ENCODE results near the gene CARNS1.
"Not testable (repeated sequence)": the region's sequence is repeated elsewhere in the genome, so short reads cannot be mapped to it uniquely, and the experiment has no call there.

Gene CARNS1

DNA sequence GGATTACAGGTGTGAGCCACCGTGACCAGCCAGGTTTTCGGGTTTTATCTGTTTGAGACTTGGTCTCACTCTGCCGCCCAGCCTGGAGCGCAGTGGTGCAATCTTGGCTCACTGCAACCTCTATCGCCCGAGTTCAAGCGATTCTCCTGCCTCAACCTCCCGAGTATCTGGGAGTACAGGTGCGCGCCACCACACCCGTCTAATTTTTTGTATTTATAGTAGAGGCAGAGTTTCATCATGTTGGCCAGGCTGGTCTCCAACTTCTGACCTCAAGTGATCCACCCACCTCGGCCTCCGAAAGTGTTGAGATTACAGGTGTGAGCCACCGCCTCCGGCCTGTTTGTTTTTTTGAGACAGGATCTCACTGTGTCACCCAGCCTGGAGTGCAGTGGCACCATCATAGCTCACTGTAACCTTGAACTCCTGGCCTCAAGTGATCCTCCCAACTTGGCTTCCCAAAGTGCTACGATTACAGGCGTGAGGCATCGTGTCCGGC is 11.9 kb downstream of the CARNS1 start:
- not testable (repeated sequence) for DNase-seq (ENCODE audit: low read depth in 1 of 2, low spot score in 1 of 2)

DNA sequence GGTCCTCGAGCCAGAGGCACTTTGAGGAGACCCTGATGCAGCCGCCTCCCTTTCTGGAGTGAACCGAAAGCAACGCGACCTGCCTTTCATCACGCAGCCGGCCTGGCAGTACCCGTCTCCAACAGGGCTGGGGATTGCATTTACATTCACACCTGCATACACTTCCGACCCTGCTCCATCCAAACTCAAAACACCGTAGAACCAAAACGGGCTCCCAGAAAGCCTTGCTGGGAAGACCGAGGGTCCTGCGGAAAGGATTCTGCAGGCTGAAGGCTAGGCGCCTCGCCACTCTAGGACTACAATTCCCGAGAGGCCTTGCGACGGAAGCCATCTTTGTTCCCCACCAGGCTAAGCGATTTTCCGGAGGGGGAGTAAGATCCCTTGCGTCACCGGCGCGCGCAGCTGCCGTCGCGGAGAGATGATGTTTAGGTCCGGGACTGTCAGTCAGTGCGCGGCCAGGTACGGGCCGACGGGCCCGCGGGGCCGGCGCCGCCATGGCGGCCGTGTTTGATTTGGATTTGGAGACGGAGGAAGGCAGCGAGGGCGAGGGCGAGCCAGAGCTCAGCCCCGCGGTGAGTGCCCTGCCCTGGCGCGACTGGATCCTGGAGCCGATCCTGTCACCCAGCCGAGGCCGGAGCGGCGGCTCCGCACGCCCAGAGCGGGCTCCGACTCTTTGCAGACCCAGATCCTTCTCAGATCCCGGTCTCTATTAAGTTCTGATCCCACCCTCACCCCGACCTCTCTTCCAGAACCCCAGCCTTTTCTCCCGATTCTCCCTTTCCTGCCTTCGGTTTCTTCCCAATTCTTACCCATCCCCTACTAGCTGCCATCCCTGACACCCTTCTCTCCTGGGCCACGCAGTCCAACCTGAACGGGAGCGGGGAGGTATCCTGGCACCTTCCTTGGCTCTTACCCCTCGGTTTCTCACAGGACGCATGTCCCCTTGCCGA is 12.8 kb downstream of the CARNS1 start, which contains the start of gene RPS6KB2:
TSS of gene RPS6KB2 (plus strand) at position 443 of the 950 bp plus-strand sequence. CDS start at position 495, 52 bp downstream.
- peak; percentile 98 to 99 for DNase-seq (ENCODE audit: low read depth in 1 of 2, low spot score in 1 of 2)

DNA sequence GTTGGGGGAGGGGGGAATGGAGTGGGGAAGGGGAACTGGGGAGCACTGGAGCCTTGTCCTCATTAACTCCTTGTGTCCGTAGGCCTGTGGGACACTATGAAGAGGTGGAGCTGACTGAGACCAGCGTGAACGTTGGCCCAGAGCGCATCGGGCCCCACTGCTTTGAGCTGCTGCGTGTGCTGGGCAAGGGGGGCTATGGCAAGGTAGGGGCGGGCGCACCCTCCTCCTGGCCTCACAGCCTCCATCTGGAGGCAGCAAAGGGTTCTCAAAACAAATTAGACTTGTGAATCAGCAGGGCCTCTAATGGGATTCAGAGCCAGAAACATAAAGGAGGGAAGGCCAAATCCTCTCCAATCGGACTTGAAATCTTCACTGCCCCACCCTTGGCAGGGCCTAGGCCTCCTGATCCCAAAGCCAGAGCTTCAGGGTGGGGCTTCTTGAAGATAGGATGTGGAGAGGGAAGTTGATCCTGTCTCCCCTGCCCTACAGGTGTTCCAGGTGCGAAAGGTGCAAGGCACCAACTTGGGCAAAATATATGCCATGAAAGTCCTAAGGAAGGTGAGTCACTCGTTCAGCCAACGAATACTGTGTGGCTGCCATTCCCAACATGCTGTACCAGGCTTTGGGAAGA is 13.7 kb downstream of the CARNS1 start:
- no peak for DNase-seq (ENCODE audit: low read depth in 1 of 2, low spot score in 1 of 2)

DNA sequence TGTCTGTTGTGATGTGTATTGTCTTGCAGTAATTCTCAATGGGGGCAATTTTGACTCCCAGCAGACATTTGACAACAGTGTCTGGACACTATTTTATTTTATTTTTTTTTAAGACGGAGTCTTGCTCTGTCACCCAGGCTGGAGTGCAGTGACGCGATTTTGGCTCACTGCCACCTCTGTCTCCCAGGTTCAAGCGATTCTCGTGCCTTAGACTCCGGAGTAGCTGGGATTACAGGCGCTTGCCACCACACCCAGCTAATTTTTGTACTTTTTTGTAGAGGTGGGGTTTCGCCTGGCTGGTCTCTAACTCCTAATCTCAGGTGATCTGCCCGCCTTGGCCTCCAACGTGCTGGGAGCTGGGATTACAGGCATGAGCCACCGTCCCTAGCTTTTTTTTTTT is 14.2 kb downstream of the CARNS1 start:
- DNase-seq (ENCODE audit: low read depth in 1 of 2, low spot score in 1 of 2): no peak

- no peak for DNase-seq (ENCODE audit: low read depth in 1 of 2, low spot score in 1 of 2)
These were observed 16.1 kb downstream of the CARNS1 start for GRCh38 chr11:67431346-67432249.

- DNase-seq (ENCODE audit: low read depth in 1 of 2, low spot score in 1 of 2): no peak
These were observed 17.3 kb downstream of the CARNS1 start for GRCh38 chr11:67432655-67433349.

GRCh38 chr11:67433536-67434394 is 18.3 kb downstream of the CARNS1 start:
- DNase-seq (ENCODE audit: low read depth in 1 of 2, low spot score in 1 of 2): no peak

GRCh38 chr11:67434395-67434881 is 19.0 kb downstream of the CARNS1 start:
- DNase-seq (ENCODE audit: low read depth in 1 of 2, low spot score in 1 of 2): no peak

GRCh38 chr11:67435031-67435726 is 19.7 kb downstream of the CARNS1 start:
- no peak for DNase-seq (ENCODE audit: low read depth in 1 of 2, low spot score in 1 of 2)

- no peak for DNase-seq (ENCODE audit: low read depth in 1 of 2, low spot score in 1 of 2)
These were observed 20.4 kb downstream of the CARNS1 start for GRCh38 chr11:67435727-67436458.

DNA sequence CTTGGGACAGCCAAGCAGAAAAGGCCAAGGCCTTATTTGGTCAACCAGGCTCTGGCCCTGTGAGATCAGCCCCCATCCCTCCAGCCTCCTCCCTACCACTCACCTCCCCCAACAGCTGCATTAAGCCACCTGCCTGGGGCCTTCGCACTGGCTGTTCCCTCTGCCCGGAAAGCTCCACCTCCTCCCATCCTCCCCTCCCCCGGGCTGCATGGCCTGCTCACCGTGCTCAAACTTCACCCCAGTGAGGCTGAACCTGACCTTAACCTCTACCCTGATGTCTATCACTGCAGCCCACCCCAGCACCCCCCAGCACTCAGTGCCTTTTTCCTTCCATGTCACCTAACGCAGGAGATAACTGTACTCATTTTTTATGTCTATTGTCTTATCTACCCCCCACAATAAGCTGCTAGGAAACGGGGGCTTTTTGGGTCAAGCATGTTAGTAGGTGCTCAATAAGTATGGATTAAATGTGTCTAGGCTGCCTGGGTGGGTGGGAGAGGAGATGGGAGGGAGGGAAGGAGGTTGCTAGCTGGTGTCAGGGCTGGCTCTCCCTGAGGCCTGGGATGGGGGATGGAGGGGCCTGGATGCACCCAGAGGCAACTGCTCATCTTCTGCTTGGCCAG is 21.1 kb downstream of the CARNS1 start:
- peak; percentile 47 to 59 for DNase-seq (ENCODE audit: low read depth in 1 of 2, low spot score in 1 of 2)

DNA sequence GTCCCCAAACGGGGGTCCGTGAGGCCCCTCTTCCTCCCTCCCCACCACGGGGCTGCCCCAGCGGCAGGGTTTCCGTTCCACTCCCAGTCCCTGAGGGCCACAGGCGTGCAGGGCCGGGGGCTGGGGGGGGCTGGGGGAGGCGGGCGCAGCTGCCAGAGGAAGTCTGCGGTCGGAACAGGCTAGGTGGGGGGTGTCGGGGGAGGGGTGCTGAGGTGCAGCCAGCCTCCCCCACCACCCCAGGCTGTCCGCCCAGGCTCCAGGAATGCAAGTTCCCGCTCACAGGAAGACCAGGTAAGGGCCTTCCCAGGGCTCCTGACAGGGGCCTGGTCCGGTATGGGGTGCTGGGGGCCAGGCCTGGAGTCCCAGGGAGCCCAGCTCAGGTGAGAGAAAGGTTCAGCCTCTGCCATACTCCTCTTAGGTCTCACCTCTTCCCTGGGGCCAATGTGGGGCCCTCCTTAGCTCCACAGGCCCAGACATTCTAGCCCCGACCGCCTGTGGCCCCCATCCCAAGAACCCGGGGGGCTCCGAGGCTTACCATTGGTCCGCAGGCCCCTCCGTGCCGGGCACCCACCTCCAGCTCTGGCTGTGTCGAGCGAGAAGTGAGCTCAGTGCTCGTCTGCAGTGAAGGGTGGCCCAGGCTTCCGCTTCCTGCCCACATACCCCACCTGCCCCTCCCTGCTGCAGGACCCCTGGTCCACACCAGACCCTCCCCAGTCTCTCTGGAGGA is 21.8 kb downstream of the CARNS1 start, which contains the start of gene PTPRCAP:
TSS of gene PTPRCAP (minus strand) at position 601 of the 727 bp plus-strand sequence. CDS start at position 538, 63 bp downstream.
- DNase-seq (ENCODE audit: low read depth in 1 of 2, low spot score in 1 of 2): peak; percentile 61 to 70

- no peak for DNase-seq (ENCODE audit: low read depth in 1 of 2, low spot score in 1 of 2)
These were observed 22.3 kb downstream of the CARNS1 start for GRCh38 chr11:67437809-67438157.

DNA sequence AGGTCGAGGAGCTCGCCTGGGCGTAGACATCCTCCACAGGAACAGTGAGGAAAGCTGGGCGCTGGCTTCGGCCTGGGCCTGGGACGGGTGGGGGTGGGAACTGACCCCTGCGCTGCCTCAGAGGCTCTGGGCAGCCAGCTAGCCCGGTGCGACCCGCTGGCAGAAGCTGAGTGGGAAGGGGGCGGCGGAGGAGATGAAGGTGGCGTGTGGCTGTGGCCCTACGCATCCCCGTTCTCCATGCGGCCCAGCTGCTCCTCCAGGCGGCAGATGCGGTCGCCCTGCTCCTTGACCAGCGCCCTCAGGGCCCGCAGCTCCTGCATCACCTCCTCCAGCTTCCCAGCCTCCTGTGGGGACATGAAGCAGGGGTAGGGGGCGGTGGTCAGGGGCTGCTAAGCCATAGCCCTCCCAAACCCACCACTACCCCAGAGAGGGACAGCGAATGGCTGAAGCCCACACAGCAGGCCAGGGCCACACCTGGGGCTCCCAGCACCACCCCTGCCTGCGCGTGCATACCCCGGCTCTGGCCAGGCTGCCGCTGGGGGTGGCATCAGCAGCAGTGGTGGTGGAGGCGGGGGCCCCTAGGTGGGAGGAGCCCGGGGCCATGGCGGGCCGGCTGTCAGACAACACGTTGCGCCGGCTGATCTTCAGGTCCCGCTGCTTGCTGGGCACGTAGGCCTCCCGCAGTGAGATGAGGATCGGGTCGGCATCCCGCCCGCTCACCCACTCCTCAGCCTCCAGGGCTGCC is 22.9 kb downstream of the CARNS1 start:
- peak; percentile 57 to 66 for DNase-seq (ENCODE audit: low read depth in 1 of 2, low spot score in 1 of 2)

GRCh38 chr11:67439321-67440228 is 24.1 kb downstream of the CARNS1 start:
- DNase-seq (ENCODE audit: low read depth in 1 of 2, low spot score in 1 of 2): no peak
